Measurements from ENCODE around the gene ATP5MG.
A peak's percentile ranks its signal among the peaks of the same experiment; 100 is the strongest.

Gene ATP5MG

GRCh38 chr11:118442908-118443589 is 41.6 kb downstream of the ATP5MG start:
- no peak for DNase-seq

- DNase-seq: peak; percentile 17
Measured at GRCh38 chr11:118443590-118444218, 42.3 kb downstream of the ATP5MG start.

- DNase-seq: no peak
Measured at GRCh38 chr11:118447423-118447822, 46.0 kb downstream of the ATP5MG start.

- DNase-seq: no peak
Measured at GRCh38 chr11:118448294-118448693, 46.9 kb downstream of the ATP5MG start.

- DNase-seq: no peak
Measured at GRCh38 chr11:118449316-118449918, 48.0 kb downstream of the ATP5MG start.

- no peak for DNase-seq
Measured at GRCh38 chr11:118450451-118450850, 49.0 kb downstream of the ATP5MG start.
